Stimulated activated CD8-positive, alpha-beta memory T cell treated with anti-CD3 and anti-CD28 coated beads, Interleukin-15, amount 100 ng/mL, for 1 hour (primary cell): ENCODE data around the gene LGALS7B.
"Not testable (repeated sequence)": the region's sequence is repeated elsewhere in the genome, so short reads cannot be mapped to it uniquely, and the experiment has no call there.

Source experiments
- DNase-seq: peaks from one replicate; pipeline ENCODE4 v3.0.0-alpha.2; 2020; ENCODE audit warnings: low read depth

Gene LGALS7B

GRCh38 chr19:38770228-38770948, 18.6 kb upstream of the LGALS7B start:
- not testable (repeated sequence) for DNase-seq

GRCh38 chr19:38770949-38771275, 18.1 kb upstream of the LGALS7B start:
- DNase-seq: not testable (repeated sequence)

GRCh38 chr19:38771569-38771968, 17.4 kb upstream of the LGALS7B start:
- not testable (repeated sequence) for DNase-seq

- no peak for DNase-seq
Observed at GRCh38 chr19:38773469-38774177, 15.4 kb upstream of the LGALS7B start, which contains the start of gene LGALS7. TSS of gene LGALS7 (minus strand) at chr19:38773517. CDS start at chr19:38773492, 25 bp downstream.

- no peak for DNase-seq
Observed at GRCh38 chr19:38774181-38774950, 14.6 kb upstream of the LGALS7B start.

- DNase-seq: no peak
Observed at GRCh38 chr19:38778733-38779132, 10.3 kb upstream of the LGALS7B start.

GRCh38 chr19:38780443-38780842, 8.6 kb upstream of the LGALS7B start:
- no peak for DNase-seq

GRCh38 chr19:38781058-38781457, 7.9 kb upstream of the LGALS7B start:
- DNase-seq: no peak

- not testable (repeated sequence) for DNase-seq
Observed at GRCh38 chr19:38782212-38782611, 6.8 kb upstream of the LGALS7B start.

- DNase-seq: no peak
Observed at GRCh38 chr19:38784224-38784623, 4.8 kb upstream of the LGALS7B start.

- DNase-seq: no peak
Observed at GRCh38 chr19:38785187-38785699, 3.8 kb upstream of the LGALS7B start.

GRCh38 chr19:38786061-38786460, 2.9 kb upstream of the LGALS7B start:
- DNase-seq: not testable (repeated sequence)

GRCh38 chr19:38786572-38787265, 2.3 kb upstream of the LGALS7B start:
- DNase-seq: no peak

GRCh38 chr19:38790507-38791403, 1.8 kb downstream of the LGALS7B start:
- DNase-seq: not testable (repeated sequence)

GRCh38 chr19:38791451-38792064, 2.6 kb downstream of the LGALS7B start:
- not testable (repeated sequence) for DNase-seq

GRCh38 chr19:38792250-38793111, 3.5 kb downstream of the LGALS7B start:
- DNase-seq: no peak

GRCh38 chr19:38793177-38793576, 4.2 kb downstream of the LGALS7B start:
- no peak for DNase-seq

- DNase-seq: no peak
Observed at GRCh38 chr19:38793671-38794070, 4.7 kb downstream of the LGALS7B start.

GRCh38 chr19:38795549-38795948, 6.5 kb downstream of the LGALS7B start:
- DNase-seq: no peak
